Islet precursor cell (in vitro differentiated cells): Measurements from ENCODE around the gene ERMN.
"Not testable (repeated sequence)": the region's sequence is repeated elsewhere in the genome, so short reads cannot be mapped to it uniquely, and the experiment has no call there.

Source experiments
- DNase-seq: peaks from one replicate; pipeline ENCODE4 v3.0.0-alpha.2; 2018

Gene ERMN

GRCh38 chr2:157290525-157290924 lies 35.1 kb downstream of the ERMN start:
- DNase-seq: no peak

GRCh38 chr2:157287160-157287559 lies 38.5 kb downstream of the ERMN start:
- DNase-seq: no peak

GRCh38 chr2:157283468-157283867 lies 42.2 kb downstream of the ERMN start:
- DNase-seq: no peak

GRCh38 chr2:157281316-157281715 lies 44.3 kb downstream of the ERMN start:
- no peak for DNase-seq

- not testable (repeated sequence) for DNase-seq
These were observed 46.3 kb downstream of the ERMN start for GRCh38 chr2:157279311-157279710.

GRCh38 chr2:157271590-157272203 lies 53.9 kb downstream of the ERMN start:
- no peak for DNase-seq

- DNase-seq: no peak
These were observed 55.7 kb downstream of the ERMN start for GRCh38 chr2:157269922-157270321.

- DNase-seq: no peak
These were observed 56.6 kb downstream of the ERMN start for GRCh38 chr2:157269060-157269459.
